ENCODE data around the gene TMEM108. TPM values are rescaled to one million over a fixed set of nuclear protein-coding genes. Genes with fewer than 3 reads are reported as not detected.

Gene TMEM108
- polyA plus RNA-seq, 12 donors = 13.0 to 32.2 (median 18.3) TPM; not detected in 1

DNA sequence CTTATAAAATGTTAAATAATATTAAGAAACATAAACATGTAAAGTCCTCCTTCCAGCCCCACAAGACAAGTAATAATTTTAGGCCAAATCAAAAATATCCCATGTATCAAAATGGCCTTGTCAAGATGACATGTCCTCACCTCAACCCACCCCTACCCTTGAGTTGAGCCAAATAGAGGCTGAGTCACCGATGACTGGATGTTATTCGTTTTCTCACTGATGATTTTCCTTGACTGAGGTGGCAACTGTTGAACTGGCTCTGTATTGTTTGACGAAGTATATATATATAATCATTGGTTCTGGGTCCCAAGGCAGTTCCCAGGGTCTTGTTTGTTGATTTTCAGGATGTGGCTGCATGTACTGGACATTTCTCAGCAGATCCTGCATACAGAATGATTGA lies 75.3 kb downstream of the TMEM108 start:
- no peak for DNase-seq

DNA sequence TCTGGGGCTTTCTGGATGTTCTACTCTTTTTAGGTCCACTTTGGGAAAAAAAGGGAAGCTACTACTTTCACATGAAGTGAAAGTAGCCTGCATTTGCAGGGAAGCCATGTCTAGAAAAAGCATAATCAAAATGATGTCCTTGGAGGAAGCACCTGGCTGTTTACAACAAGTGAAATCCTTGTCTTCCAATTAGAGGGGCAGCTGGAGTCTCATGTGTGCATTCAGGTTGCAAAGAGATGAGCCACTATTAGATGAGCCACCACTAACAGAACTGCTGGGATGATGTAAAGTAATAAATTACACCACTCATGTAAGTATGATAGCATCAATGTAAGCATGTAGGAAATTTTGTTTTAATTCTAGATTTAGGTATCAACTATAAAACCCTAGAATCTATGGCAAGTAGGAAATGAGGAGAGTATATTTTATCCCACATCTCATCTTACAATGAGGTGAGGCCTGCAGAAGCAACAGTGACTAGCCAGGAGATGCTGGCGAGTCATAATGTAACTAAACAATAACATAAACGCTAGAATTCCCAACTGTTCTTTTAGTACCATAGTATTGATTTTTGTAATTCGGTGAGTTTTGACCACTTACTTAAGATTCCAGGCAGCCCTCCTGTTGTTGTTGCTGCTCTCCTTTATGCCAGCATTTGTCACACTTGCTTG lies 75.9 kb downstream of the TMEM108 start:
- DNase-seq = no peak

DNA sequence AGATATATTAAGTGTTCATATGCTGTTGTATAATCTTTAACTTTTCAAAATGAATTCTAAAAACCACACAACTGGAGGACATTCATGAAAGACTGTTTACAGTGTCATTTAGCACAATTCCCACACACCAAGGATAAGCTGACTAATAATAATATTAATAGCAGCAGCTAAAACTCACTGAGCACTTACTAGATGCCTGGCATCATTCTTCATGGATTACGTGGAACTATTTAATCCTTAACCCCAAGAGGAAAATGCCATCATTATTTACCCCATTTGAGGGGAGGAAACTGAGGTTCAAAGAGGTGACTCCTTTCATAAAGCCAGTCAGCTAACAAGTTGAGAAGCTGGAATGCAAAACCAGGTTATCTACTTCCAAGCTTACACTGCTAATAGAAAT lies 77.0 kb downstream of the TMEM108 start:
- no peak for DNase-seq

DNA sequence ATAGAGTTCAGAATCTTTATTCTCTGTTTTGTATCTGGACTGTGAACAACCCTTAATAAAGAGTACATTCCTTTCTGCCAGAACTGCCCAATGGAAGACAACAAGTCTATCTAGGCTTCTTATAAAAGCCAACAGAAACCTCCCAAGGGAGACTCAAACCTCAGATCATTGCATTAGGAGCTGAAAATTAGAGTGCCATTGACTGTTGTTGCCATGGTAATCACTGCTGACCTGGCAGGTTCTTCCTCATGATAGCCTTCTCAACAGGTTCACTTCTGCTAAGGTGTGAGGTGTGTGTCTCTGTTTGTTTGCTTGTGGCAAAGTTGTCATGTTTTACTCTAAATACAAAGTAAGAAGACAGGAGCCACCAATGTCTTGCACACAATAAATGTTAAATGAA lies 79.2 kb downstream of the TMEM108 start:
- no peak for DNase-seq

DNA sequence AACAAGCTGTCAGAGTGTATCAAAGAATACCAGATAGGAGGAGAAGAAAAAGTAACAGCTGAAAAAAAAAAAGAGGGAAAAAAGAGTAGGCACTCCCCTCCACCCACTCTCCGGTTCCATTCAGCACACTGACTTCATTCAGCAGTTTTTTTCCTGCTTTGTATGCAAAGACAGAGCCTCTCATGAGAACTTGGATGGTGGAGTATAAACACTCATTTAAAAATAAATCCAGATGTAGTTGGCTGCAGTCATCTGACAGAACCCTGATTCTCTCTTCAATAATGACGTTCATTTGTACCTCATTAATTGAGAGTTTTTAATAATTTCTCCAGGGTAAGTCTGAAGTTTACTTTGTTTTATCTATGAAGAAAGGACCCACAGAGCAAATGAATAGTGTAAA lies 81.0 kb downstream of the TMEM108 start:
- peak; percentile 12 for DNase-seq

DNA sequence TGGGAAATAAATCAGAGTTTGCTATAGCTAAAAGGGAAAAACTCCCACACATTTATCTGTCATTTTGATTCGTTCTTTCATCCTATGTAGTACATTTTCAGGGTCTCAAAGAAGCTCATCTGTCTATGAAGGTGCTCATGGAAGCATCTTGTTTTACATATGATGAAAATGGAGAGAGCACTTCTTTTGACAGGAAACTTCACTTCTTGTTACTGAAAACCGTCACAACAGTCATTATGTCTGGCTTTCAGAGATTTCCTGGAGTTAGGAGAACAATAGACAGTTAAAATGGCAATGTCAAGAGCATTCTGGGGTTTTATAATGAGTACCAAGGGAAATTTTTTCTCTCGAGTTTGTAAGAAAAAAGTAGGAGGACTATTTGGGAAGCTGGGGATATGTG lies 83.3 kb downstream of the TMEM108 start:
- no peak for DNase-seq

DNA sequence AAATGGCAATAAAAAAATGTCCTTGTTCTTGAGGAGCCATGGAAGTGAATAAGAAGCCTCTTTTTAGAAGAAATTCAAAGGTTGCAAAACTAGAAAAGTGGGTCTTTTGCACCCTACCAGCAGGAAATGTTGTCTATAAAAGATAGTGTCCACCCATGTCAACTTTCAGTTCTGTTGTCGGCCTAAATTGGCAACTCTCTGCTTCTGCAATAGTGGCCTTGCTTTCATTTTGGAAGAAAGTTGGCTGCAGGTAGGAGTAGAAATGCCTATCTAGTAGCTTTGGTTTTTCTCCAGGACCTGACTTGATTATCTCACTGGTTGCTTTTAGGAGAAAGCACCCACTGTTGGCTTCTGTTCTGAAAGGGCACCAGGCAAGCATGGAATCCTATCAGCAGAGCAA lies 85.4 kb downstream of the TMEM108 start:
- no peak for DNase-seq

DNA sequence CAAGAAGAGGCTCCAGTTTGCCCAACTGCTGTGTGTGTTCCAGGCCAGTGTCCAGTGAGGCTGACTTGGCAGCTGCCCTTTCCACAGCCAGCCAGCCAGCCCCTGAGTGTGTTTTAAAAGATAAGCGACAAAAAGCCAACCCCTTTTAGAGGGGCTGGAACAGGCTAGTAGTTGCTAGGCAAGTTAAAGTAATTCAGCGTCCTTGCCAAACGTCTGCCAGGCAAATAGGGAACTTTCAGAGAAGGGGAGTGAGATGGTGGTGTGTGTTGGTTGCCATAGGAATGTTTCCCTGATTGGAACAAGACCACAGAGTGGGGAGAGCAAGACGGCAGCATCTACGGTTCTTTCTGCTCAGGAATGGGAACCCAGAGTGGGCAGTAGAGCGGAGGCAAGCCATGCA lies 86.3 kb downstream of the TMEM108 start:
- no peak for DNase-seq

DNA sequence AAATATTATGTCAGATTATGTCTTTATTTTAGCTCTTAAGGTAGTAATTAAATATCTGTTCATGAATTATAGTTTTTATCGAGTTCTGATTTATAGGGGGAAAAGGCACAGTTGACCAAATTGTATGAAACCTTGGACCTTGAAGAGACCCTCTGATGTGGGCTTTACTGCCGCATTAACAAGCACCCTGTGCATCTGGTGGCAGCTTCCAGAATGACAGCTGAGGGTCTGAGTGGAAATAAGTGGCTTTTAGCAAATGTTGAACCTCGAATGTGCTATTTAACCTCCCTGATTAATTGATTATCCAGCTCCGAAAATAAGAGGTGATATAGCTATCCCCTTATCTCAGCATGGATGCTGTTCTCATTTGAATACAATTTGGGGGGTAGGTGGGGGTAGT lies 87.0 kb downstream of the TMEM108 start:
- DNase-seq = no peak

DNA sequence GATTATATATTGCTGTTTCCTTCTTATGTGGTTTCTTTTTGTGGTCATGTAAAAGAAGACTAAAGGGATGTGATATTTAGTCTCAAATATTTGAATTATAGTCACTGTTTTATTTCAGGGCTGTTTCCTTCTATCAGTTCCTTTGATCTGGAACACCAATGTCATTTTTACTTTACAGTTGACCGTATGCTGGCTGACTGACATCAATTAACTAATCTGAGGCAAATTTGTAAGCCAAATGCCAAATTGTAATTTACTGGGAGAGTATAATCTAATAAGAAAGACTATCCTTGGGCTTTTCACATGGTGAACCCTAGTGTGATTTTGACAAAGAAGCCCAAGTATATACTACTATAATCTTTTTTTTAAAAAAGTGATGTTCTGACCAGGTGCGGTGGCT lies 87.6 kb downstream of the TMEM108 start:
- no peak for DNase-seq

DNA sequence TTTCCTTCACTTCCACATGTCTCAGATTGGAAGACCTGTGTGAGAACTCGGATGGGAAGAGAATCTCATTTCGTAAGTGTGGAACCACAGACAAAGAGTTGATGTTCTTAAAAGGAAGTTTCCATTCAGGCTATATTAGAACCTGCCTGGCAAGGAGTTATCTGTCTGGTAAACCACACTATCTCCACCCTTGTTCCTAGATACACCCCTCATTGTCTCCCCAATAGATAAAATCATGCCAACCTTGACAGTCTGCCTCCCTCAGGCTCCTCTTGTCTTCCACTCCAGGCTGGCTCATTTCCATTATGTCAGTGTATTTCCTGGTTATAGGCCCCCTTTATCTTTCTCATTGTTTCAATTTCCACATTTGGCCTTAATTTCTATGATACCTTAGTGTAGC lies 89.2 kb downstream of the TMEM108 start:
- DNase-seq = no peak

DNA sequence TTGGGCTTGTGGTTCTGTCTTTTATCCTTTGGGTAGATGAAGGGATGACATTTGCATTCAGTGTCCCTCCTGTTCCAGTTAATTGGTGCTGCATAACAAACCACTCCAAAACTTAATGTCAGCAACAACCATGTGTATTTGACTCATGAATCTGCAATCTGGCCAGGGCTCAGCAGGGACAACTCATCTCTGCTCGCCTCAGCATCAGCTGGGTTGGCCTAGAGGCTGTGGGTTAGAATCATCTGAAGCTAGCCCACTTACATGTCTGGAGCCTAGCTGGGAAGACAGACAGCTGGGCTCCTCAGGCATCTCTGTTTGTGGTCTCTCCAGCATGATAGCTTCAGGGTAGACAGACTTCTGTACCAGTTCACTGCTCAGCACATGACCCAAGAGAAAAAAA lies 92.0 kb downstream of the TMEM108 start:
- no peak for DNase-seq

DNA sequence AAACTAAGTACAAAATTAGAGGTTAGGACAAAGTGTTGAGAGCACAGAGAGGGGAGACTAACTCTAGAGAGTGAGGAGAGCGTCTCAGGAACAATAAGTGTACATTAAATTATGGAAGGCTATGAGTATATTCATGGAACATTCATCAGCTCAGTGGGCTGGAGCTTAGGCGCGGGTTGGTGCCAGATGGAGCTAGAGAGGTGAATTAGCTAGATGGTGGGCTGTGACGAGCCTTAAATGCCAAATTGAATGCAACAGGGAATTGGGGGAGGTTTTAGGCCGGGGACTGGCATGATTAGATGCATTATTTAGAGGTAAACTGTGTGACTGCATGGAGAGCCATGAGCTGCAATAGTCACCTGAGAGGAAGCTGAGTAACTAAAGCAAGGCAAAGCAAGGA lies 97.1 kb downstream of the TMEM108 start:
- DNase-seq = no peak

DNA sequence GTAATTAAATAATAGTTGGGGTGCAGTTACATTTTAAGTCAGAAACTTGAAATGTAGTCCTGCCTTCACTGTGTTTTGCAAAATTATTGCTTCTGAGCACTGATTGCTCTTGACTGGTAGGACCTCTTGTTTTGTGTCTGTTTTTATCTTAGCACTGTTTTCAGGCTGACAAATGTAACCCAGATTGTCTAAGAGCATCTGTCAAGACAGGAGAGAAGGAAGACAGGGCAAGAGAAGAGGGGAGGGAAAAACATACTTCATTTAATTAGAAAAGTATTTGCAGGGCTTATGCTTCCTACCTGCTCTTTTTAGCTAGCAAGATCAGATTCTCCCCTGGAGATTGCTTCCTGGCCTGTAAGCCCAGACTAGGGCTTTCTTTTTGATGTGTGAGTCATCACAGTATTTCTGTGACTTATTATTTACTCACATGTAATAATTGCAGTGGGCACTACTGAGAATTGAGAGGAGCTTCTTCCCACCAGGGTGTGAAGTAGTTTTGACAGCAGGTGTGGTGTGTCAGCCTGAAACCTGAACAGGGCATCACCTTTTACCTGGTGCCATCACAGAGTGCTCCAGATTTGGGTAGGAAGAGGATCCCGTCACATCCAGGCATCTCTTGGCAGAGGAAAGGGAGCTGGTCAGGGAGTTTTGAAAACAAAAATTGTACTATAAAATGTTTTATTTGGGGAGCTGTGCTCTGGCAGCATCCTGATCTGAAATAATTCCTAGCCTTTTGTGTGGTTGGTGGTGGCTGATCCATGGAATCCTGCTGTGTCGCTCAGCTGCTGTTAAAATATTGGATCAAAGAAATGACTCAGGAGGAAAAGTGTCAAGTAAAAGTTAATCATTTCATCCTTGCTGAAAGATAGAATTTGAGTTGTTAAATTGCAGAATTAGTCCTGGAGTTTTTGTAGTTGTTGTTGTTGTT lies 98.2 kb downstream of the TMEM108 start:
- no peak for DNase-seq

DNA sequence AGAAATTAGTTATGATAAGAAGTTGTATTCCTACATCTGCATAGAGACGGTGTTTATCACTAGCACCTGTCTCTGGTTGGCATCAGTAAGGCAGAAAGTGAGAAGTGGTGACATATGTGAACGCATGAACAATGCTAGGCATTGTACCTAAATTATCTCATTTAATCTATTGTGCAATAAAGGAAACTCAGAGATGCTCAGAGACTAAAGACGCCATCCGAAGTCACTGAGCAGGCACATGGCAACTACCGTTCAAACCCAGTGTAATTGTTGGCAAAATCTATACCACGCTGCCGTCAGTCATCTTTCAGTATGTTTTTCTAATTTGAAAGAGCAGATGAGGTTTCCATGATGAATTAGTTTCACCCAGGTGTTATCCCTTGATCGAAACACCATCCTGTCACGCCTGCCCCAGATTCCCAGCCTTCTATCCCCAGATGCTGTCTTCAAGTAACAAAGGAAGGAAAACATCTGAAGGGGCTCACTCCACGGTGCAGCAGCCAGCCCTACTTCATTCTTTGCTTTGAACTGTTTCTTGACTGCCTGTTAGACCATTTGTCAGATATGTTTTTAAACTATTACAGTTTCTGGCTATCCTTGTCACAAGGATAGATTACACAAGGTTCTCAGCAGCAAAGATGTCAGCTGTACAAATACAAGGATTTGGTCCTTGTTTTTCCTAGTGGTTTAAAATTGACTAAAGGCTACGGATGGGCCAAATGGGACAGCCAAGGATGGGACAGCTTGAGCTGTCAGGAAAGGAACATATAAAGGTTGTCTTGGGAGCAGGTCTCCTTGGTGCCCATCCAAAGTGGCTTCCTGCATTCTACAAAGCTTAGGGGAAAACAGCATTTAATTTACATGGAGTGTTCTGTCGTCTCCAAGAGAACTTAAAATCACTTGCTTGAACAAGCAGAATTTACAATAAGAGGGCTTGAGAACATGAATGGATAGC lies 99.1 kb downstream of the TMEM108 start:
- no peak for DNase-seq

DNA sequence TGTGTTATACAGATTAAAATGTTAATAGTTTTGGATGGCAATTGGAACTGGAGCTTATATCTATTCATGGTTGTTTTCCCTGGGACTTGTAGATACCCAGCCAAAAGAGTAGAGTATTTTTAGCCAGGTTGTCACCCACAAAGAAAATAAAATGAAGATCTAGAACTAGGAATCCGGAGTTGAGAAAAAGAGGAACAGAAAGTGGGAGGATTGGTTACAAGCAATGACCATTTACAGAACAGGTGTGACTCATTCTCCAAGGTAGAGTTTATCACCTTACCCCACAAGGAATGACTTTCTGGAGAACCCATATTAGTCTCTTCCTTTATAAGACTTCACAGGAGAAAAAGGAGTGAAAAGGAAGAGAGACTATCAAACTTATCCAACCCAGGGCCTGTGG lies 99.8 kb downstream of the TMEM108 start:
- no peak for DNase-seq

DNA sequence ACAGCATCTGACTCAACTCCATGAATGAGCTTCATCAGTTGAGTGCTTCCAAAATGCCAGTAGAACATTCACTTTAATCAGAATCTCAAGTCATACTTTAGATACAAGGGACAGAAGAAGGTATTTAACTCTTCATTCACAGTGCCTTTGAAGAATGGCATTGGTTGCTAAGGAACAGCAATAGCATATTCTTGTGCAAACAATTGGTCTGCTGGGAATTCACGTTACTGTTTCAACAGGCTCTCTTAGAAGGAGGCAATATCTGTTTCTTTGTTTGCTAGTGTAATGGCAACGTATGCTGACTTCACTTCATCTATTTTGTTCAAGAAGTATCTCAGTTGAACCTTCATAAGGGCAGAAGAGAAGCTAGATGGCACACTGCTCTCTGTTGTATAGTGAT lies 113.9 kb downstream of the TMEM108 start:
- no peak for DNase-seq

DNA sequence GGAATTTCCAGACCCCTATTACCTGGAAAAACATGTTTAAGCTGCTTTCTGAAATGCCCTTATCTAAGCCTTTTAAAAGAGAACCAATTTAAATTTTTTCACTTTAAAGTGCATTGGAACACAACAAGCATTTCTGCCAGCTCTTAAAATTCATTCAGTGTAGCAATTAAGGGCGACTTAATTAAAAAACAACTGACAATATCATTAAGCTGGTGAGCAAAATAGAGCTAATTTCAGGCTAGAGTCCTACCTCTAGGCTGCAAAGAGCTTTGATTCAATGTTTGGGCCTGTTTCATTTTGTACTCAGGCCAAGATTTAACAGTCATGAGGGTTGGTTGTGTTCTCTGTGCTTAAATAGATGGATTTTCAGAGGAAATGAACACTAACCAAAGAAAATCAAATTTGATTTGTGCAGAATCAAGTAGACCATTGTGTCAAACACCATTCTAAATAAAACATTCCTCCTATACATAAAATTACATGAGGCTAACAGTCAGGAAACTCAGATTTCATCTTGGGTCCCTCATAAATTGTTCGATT lies 114.6 kb downstream of the TMEM108 start:
- no peak for DNase-seq

DNA sequence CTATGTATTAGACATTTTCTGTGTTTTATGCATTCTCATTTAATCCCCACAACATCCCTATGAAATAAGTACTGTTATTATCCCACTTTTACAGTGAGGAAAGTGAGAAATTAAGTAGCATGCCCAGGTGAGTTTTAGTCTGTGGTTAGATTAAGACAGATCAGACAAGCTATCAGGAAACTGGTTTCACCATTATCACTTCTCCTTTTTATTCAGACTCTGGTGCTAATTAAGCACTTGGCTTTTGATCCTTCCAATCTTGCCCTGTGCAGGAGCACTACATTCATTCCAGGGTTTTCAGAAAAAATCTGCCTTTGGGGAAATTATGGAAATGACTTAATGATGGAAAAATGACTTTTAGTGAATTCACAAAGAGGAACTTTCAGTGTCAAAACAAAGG lies 115.2 kb downstream of the TMEM108 start:
- no peak for DNase-seq

DNA sequence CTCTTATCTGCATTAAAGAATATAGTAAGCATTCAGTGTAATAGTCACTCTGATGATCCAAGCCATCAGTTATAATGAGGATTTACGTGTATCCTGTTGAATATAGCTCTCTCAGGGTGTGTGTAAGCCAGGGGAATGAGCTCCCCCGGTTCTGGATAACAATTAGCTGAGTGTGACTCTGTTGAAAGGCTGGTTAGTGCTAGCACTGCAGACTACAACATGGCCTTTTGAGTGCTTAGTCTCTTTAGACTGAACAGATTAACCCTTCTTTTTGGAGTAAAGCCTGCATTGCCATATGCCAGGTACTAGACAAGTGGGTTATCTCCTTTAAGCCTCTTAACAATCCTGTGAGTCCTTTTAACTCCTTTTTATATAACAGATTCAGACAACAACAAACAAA lies 119.5 kb downstream of the TMEM108 start:
- DNase-seq = no peak

DNA sequence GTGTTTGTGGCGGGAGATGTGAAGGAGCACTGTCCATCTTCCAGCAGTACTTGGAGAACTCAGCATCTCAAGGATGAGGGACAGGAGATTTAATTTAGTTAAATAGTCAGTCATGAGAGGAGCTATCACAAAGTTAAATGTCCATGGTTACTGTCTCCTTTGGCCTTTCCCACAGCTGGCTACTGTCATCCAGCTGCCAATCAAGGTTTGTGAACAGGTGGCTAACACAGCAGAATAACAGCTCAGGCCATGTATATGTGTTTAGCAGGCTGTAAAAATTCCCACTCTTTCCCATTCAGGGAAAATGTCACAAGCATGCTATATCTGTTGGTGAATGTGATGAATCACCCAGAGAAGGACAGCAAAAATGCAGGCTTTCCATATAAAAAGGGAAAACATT lies 120.5 kb downstream of the TMEM108 start:
- no peak for DNase-seq

Measured in muscle of arm (tissue), 12 donors.